Measurements from ENCODE around the gene APEX2. TPM values are rescaled to one million over a fixed set of nuclear protein-coding genes. Genes with fewer than 3 reads are reported as not detected.
"Not testable (repeated sequence)": the region's sequence is repeated elsewhere in the genome, so short reads cannot be mapped to it uniquely, and the experiment has no call there.

APEX2 gene
- total RNA-seq, 1 donor from 2014 or later: 14.2 TPM

DNA sequence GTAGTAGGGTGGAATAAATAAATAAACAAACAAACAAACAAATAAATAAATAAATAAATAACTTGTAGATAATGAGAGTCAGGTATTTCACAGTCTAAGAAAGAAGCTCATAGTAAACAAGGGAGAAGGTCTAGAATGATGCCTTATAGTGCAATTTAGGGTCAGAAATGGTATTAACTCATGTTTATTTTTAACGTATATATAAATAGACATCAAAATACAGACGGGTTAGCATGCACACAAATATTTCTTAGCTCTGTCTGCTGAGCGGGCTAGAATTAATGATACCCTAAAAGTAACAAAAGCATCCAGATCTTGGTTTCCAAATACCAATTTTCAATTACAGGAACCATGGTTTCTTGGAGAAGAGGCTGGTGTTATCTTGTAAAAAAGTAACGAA is 22.8 kb upstream of the APEX2 start:
- Histone ChIP-seq H3K4me3 (no peak overlapping the region), H3K4me1 (no peaks in the 10 kb centered on the region), H3K36me3 (no peaks in the 10 kb centered on the region), H3K27ac (no peak overlapping the region), H3K27me3 (no peaks in the 10 kb centered on the region), H3K9me3 (no peaks in the 10 kb centered on the region)
- no peak for DNase-seq (ENCODE audit: extremely low spot score in 2 of 2)
- TF ChIP-seq POLR2A (IDR thresholded peaks at IDR 0.05) (no peak), POLR2AphosphoS5 (IDR thresholded peaks at IDR 0.05; ENCODE audit: insufficient read depth in 1 of 2, low read depth in 1 of 2) (no peak)
- TF ChIP-seq, protein P1, sequence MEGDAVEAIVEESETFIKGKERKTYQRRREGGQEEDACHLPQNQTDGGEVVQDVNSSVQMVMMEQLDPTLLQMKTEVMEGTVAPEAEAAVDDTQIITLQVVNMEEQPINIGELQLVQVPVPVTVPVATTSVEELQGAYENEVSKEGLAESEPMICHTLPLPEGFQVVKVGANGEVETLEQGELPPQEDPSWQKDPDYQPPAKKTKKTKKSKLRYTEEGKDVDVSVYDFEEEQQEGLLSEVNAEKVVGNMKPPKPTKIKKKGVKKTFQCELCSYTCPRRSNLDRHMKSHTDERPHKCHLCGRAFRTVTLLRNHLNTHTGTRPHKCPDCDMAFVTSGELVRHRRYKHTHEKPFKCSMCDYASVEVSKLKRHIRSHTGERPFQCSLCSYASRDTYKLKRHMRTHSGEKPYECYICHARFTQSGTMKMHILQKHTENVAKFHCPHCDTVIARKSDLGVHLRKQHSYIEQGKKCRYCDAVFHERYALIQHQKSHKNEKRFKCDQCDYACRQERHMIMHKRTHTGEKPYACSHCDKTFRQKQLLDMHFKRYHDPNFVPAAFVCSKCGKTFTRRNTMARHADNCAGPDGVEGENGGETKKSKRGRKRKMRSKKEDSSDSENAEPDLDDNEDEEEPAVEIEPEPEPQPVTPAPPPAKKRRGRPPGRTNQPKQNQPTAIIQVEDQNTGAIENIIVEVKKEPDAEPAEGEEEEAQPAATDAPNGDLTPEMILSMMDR (IDR thresholded peaks at IDR 0.05): no peak
- intact Hi-C loops (cut with DNase I): no loop called here

DNA sequence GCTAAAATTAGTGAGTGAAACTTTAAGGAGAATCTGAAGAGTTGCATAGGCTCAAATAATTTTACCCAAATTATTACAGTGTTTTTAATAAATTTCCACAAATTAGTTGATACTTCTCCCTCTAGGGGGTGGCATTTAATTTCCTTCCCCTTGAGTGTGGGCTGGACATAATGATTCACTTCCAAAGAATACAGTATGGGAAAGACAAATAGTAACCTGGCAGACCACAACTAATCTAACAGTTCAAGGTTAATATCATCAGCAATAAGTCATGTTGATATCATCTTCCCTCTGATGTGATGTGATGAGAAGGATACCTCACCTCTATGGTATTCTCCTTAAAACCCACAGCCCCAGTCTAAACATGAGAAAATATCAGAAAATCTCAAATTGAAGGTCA is 21.7 kb upstream of the APEX2 start:
- intact Hi-C loops (cut with DNase I): no loop called here
- TF ChIP-seq POLR2AphosphoS5 (IDR thresholded peaks at IDR 0.05; ENCODE audit: insufficient read depth in 1 of 2, low read depth in 1 of 2): no peak
- TF ChIP-seq, protein P1 (IDR thresholded peaks at IDR 0.05): no peak
- TF ChIP-seq POLR2A (IDR thresholded peaks at IDR 0.05): no peak

DNA sequence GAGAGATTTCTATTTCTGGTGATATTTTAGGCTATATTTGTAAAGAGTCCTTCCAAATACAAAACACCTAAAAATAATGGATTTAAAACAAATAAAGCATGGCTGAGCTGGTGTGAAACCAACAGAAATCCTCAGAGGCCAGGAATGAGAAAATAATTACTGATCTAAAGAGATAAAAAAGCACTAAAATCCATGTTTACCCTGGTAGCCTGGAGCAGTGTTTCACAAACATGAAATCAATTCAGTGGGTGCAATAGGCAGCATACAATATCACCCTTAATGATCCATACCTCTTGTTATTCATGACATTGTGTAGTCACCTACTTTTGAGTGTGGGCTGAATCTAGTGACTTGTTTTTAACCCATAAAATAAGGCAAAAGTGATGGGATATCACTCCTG is 20.7 kb upstream of the APEX2 start:
- no peaks in the 10 kb centered on the region for H3K9me3 ChIP-seq
- H3K27ac ChIP-seq: no peak overlapping the region
- H3K36me3 ChIP-seq: no peaks in the 10 kb centered on the region
- no peaks in the 10 kb centered on the region for H3K27me3 ChIP-seq
- DNase-seq (ENCODE audit: extremely low spot score in 2 of 2): no peak
- intact Hi-C loops (cut with DNase I): no loop called here
- H3K4me1 ChIP-seq: no peaks in the 10 kb centered on the region
- no peak for TF ChIP-seq POLR2A (IDR thresholded peaks at IDR 0.05)
- H3K4me3 ChIP-seq: no peak overlapping the region

More for the DNA sequence above, 21.7 kb upstream of the APEX2 start:
- Histone ChIP-seq H3K27ac (no peak overlapping the region), H3K4me1 (no peaks in the 10 kb centered on the region), H3K27me3 (no peaks in the 10 kb centered on the region), H3K9me3 (no peaks in the 10 kb centered on the region), H3K36me3 (no peaks in the 10 kb centered on the region), H3K4me3 (no peak overlapping the region)
- DNase-seq (ENCODE audit: extremely low spot score in 2 of 2): no peak

DNA sequence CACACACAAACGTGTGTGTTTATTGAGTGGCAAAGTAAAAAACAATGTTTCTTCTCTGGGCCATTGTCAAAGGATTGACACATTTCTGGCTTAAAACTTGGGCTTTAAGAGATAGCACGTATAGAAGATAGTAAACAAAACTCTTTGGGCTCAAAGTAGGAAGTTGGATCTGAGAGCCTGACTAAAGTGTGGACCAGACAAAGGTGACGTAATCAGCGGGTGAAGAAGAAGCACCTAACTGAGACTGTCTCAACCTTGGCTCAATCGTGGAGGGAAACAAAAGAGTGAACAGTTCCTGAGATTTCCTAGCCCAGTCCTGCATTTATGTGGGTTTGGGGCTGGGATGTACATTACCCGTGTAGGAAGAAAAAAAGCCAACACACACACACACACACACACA is 19.8 kb upstream of the APEX2 start:
- Histone ChIP-seq H3K27me3 (no peaks in the 10 kb centered on the region), H3K4me1 (no peaks in the 10 kb centered on the region), H3K27ac (no peak overlapping the region), H3K4me3 (no peak overlapping the region), H3K36me3 (no peaks in the 10 kb centered on the region), H3K9me3 (no peaks in the 10 kb centered on the region)
- no peak for DNase-seq (ENCODE audit: extremely low spot score in 2 of 2)
- intact Hi-C loops (cut with DNase I): no loop called here
- TF ChIP-seq POLR2AphosphoS5 (IDR thresholded peaks at IDR 0.05; ENCODE audit: insufficient read depth in 1 of 2, low read depth in 1 of 2) (no peak), POLR2A (IDR thresholded peaks at IDR 0.05) (no peak)
- TF ChIP-seq, protein P1 (IDR thresholded peaks at IDR 0.05): no peak

DNA sequence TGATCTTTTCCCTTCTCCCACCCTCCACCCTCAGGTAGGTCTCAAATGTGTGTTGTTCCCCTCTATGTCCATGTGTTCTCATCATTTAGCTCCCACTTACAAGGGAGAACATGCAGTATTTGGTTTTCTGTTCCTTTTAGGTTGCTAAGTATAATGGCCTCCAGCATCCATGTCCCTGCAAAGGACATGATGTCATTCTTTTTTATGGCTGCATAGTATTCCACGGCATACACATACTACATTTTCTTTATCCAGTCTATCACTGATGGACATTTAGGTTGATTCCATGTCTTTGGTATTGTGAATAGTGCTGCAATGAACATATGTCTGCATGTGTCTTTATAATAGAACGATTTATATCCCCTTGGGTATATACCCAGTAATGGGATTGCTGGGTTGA is 16.9 kb upstream of the APEX2 start:
- DNase-seq (ENCODE audit: extremely low spot score in 2 of 2); H3K4me1 ChIP-seq; H3K36me3 ChIP-seq; H3K4me3 ChIP-seq; H3K9me3 ChIP-seq; H3K27ac ChIP-seq; intact Hi-C loops (cut with DNase I); H3K27me3 ChIP-seq: not testable (repeated sequence)

DNA sequence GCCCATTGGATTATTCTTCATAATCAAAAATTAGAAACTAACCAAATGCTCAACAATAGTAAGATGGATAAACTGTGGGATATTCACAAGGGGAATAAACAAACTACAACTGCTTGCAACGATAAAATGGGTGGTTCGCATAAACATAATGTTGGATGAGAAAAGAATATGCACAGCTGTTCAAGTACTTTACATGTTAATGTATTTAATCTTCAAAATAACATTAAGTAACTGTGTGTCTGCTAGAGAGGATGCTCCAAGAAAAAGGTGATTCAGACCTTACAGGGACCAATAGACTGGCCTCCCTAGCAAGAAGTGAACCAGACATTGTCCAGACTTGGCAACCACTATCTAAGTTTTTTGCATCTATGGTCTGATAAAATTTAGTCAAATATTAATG is 8.5 kb upstream of the APEX2 start:
- TF ChIP-seq POLR2A (IDR thresholded peaks at IDR 0.05): no peak
- no peak for TF ChIP-seq POLR2AphosphoS5 (IDR thresholded peaks at IDR 0.05; ENCODE audit: insufficient read depth in 1 of 2, low read depth in 1 of 2)
- TF ChIP-seq, protein P1 (IDR thresholded peaks at IDR 0.05): no peak
- H3K27me3 ChIP-seq: no peaks in the 10 kb centered on the region
- no peaks in the 10 kb centered on the region for H3K4me1 ChIP-seq
- DNase-seq (ENCODE audit: extremely low spot score in 2 of 2): no peak
- no peak overlapping the region for H3K4me3 ChIP-seq
- intact Hi-C loops (cut with DNase I): no loop called here
- H3K27ac ChIP-seq: no peak overlapping the region
- H3K9me3 ChIP-seq: no peaks in the 10 kb centered on the region
- H3K36me3 ChIP-seq: no peaks in the 10 kb centered on the region

Measured in vagina (tissue), 2 donors.